ENCODE results near the gene CLCN4.

The CLCN4 gene

DNA sequence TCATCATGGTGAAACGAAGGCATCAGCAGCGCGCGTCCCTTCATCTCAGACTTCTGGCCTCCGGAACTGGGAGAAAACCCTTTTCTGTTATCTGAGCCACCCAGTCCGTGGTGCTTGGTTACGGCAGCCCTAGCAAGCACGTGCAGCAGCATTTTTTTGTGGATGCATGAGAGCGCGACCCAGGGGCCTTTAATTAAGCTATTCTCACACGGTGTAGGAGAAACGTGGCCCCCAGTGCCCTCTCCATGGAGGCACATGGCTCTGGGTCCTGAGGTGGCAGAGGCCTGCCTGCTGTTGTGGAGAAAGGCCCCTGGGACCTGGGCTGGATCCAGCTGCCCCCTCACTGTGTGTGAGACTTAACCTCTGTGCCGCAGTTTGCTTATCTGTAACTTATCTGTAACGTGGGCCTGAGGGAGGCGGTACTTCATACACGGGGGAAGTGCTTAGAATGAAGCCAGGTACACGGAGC is 9.5 kb downstream of the CLCN4 start:
- Mint-ChIP-seq H3K4me3 (no peak overlapping the region), H3K4me1 (ENCODE audit: low read depth) (peaks cover 7% of the 10 kb centered on the region), H3K27ac (no peak overlapping the region), H3K36me3 (ENCODE audit: low read depth) (no peaks in the 10 kb centered on the region), H3K27me3 (ENCODE audit: low read depth) (peaks cover 6% of the 10 kb centered on the region), H3K9me3 (no peaks in the 10 kb centered on the region)
- DNase-seq (ENCODE audit: low spot score) = no peak

GRCh38 chrX:10166731-10167151 is 10.0 kb downstream of the CLCN4 start:
- H3K4me1 Mint-ChIP-seq (ENCODE audit: low read depth) = peaks cover 7% of the 10 kb centered on the region
- H3K9me3 Mint-ChIP-seq = no peaks in the 10 kb centered on the region
- H3K27me3 Mint-ChIP-seq (ENCODE audit: low read depth) = peaks cover 6% of the 10 kb centered on the region
- H3K36me3 Mint-ChIP-seq (ENCODE audit: low read depth) = no peaks in the 10 kb centered on the region
- peak; percentile 29 for DNase-seq (ENCODE audit: low spot score)
- no peak overlapping the region for H3K4me3 Mint-ChIP-seq
- H3K27ac Mint-ChIP-seq = no peak overlapping the region

GRCh38 chrX:10167573-10167972 is 10.8 kb downstream of the CLCN4 start:
- Mint-ChIP-seq H3K4me1 (ENCODE audit: low read depth) (peaks cover 7% of the 10 kb centered on the region), H3K4me3 (no peak overlapping the region), H3K9me3 (no peaks in the 10 kb centered on the region), H3K36me3 (ENCODE audit: low read depth) (no peaks in the 10 kb centered on the region), H3K27ac (no peak overlapping the region), H3K27me3 (ENCODE audit: low read depth) (peaks cover 3% of the 10 kb centered on the region)
- DNase-seq (ENCODE audit: low spot score) = no peak

GRCh38 chrX:10168226-10168625 is 11.5 kb downstream of the CLCN4 start:
- Mint-ChIP-seq H3K4me3 (no peak overlapping the region), H3K27ac (no peak overlapping the region), H3K4me1 (ENCODE audit: low read depth) (peaks cover 7% of the 10 kb centered on the region), H3K27me3 (ENCODE audit: low read depth) (peaks cover 3% of the 10 kb centered on the region), H3K36me3 (ENCODE audit: low read depth) (no peaks in the 10 kb centered on the region), H3K9me3 (no peaks in the 10 kb centered on the region)
- no peak for DNase-seq (ENCODE audit: low spot score)

- no peaks in the 10 kb centered on the region for H3K36me3 Mint-ChIP-seq (ENCODE audit: low read depth)
- no peak overlapping the region for H3K27ac Mint-ChIP-seq
- DNase-seq (ENCODE audit: low spot score) = no peak
- H3K27me3 Mint-ChIP-seq (ENCODE audit: low read depth) = peaks cover 3% of the 10 kb centered on the region
- peaks cover 7% of the 10 kb centered on the region for H3K4me1 Mint-ChIP-seq (ENCODE audit: low read depth)
- H3K4me3 Mint-ChIP-seq = no peak overlapping the region
- no peaks in the 10 kb centered on the region for H3K9me3 Mint-ChIP-seq
These were observed 12.4 kb downstream of the CLCN4 start for GRCh38 chrX:10169175-10169574.

DNA sequence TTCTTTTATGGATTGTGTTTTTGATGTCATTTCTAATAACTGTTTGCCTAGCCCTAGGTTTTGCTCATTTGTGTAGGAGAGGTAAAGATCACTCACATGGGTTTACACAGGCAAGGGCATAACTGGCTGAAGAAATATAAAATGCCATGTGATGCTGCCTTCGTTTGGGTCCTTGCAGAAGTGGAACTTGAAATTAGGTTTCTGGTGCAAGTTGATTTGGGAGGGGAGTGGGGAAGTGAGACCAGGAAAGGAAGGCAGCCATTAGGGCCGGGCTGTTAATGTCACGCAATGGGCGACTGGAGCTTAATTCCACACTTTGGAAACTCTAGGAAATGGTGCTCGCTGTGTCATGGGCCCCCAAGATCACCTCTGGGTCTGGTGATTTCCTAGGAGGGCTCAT is 14.5 kb downstream of the CLCN4 start:
- peaks cover 3% of the 10 kb centered on the region for H3K27me3 Mint-ChIP-seq (ENCODE audit: low read depth)
- DNase-seq (ENCODE audit: low spot score) = no peak
- H3K27ac Mint-ChIP-seq = no peak overlapping the region
- peaks cover 5% of the 10 kb centered on the region for H3K4me1 Mint-ChIP-seq (ENCODE audit: low read depth)
- H3K4me3 Mint-ChIP-seq = no peak overlapping the region
- H3K36me3 Mint-ChIP-seq (ENCODE audit: low read depth) = no peaks in the 10 kb centered on the region
- no peaks in the 10 kb centered on the region for H3K9me3 Mint-ChIP-seq

DNA sequence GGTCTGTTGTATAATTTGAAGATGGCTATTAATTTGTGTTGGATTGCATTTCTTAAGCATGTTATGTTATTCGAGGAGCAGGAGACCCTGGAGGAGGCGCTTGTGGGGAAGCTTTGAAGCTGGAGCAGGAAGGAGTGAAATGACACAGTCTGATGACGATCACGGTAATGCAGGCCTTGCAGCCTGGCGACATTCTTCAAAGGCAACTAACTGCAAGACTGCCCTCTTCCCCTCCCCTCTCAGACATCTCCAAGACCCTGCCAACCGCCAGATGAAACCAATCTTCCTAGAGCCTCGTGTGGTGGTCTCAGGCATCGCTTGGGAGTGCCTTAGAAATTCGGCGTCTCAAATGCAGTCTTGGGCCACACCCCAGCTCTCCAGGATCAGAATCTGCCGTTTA is 16.1 kb downstream of the CLCN4 start:
- no peak overlapping the region for H3K4me3 Mint-ChIP-seq
- peaks cover 5% of the 10 kb centered on the region for H3K4me1 Mint-ChIP-seq (ENCODE audit: low read depth)
- peaks cover 3% of the 10 kb centered on the region for H3K27me3 Mint-ChIP-seq (ENCODE audit: low read depth)

DNA sequence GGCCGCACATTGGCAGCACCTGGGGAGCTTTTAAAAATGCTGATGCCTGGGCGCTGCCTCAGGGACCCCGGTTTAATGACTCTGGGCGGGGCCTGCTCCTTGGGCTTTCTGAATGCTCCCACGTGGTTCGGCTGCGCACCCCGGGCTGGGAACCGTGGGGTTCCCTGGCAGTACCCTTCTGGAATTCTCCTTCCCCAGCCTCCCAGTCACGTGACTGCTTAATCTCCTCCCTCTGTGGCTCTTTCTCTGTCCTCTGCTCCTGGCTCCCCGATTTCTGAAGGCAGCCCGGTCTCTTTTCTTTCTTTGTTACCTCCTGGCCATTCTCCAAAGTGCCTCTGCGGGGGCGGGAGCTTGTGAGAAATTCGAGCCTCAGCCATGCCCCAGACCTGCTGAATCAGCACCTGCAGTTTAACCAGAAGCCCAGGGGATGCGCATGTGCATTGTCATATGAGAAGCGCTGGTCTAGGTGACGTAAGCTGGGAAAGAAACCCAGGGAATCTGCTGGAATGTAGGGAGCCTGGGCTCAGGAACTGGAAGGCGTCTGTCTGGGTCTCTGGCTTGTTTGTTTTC is 16.6 kb downstream of the CLCN4 start:
- H3K4me1 Mint-ChIP-seq (ENCODE audit: low read depth) = peaks cover 5% of the 10 kb centered on the region
- H3K27me3 Mint-ChIP-seq (ENCODE audit: low read depth) = peaks cover 3% of the 10 kb centered on the region
- no peak overlapping the region for H3K27ac Mint-ChIP-seq
- no peaks in the 10 kb centered on the region for H3K36me3 Mint-ChIP-seq (ENCODE audit: low read depth)
- H3K9me3 Mint-ChIP-seq = no peaks in the 10 kb centered on the region
- H3K4me3 Mint-ChIP-seq = no peak overlapping the region
- no peak for DNase-seq (ENCODE audit: low spot score)

More for the DNA sequence above, 16.1 kb downstream of the CLCN4 start:
- H3K27ac Mint-ChIP-seq = no peak overlapping the region
- H3K36me3 Mint-ChIP-seq (ENCODE audit: low read depth) = no peaks in the 10 kb centered on the region
- DNase-seq (ENCODE audit: low spot score) = no peak
- H3K9me3 Mint-ChIP-seq = no peaks in the 10 kb centered on the region

GRCh38 chrX:10174051-10174450 is 17.3 kb downstream of the CLCN4 start:
- no peak for DNase-seq (ENCODE audit: low spot score)
- Mint-ChIP-seq H3K4me3 (no peak overlapping the region), H3K36me3 (ENCODE audit: low read depth) (no peaks in the 10 kb centered on the region)

GRCh38 chrX:10174810-10175209 is 18.0 kb downstream of the CLCN4 start:
- no peak for DNase-seq (ENCODE audit: low spot score)
- H3K27me3 Mint-ChIP-seq (ENCODE audit: low read depth) = peaks cover 3% of the 10 kb centered on the region
- no peaks in the 10 kb centered on the region for H3K36me3 Mint-ChIP-seq (ENCODE audit: low read depth)
- no peaks in the 10 kb centered on the region for H3K9me3 Mint-ChIP-seq
- H3K4me1 Mint-ChIP-seq (ENCODE audit: low read depth) = peaks cover 5% of the 10 kb centered on the region
- H3K27ac Mint-ChIP-seq = no peak overlapping the region
- no peak overlapping the region for H3K4me3 Mint-ChIP-seq

More at GRCh38 chrX:10174051-10174450, 17.3 kb downstream of the CLCN4 start:
- no peak overlapping the region for H3K27ac Mint-ChIP-seq
- H3K4me1 Mint-ChIP-seq (ENCODE audit: low read depth) = peaks cover 5% of the 10 kb centered on the region
- no peaks in the 10 kb centered on the region for H3K27me3 Mint-ChIP-seq (ENCODE audit: low read depth)
- H3K9me3 Mint-ChIP-seq = no peaks in the 10 kb centered on the region

GRCh38 chrX:10175319-10175871 is 18.6 kb downstream of the CLCN4 start:
- H3K27me3 Mint-ChIP-seq (ENCODE audit: low read depth) = peaks cover 3% of the 10 kb centered on the region
- H3K4me1 Mint-ChIP-seq (ENCODE audit: low read depth) = peaks cover 5% of the 10 kb centered on the region
- DNase-seq (ENCODE audit: low spot score) = no peak
- H3K27ac Mint-ChIP-seq = no peak overlapping the region
- no peak overlapping the region for H3K4me3 Mint-ChIP-seq
- no peaks in the 10 kb centered on the region for H3K9me3 Mint-ChIP-seq
- H3K36me3 Mint-ChIP-seq (ENCODE audit: low read depth) = no peaks in the 10 kb centered on the region

DNA sequence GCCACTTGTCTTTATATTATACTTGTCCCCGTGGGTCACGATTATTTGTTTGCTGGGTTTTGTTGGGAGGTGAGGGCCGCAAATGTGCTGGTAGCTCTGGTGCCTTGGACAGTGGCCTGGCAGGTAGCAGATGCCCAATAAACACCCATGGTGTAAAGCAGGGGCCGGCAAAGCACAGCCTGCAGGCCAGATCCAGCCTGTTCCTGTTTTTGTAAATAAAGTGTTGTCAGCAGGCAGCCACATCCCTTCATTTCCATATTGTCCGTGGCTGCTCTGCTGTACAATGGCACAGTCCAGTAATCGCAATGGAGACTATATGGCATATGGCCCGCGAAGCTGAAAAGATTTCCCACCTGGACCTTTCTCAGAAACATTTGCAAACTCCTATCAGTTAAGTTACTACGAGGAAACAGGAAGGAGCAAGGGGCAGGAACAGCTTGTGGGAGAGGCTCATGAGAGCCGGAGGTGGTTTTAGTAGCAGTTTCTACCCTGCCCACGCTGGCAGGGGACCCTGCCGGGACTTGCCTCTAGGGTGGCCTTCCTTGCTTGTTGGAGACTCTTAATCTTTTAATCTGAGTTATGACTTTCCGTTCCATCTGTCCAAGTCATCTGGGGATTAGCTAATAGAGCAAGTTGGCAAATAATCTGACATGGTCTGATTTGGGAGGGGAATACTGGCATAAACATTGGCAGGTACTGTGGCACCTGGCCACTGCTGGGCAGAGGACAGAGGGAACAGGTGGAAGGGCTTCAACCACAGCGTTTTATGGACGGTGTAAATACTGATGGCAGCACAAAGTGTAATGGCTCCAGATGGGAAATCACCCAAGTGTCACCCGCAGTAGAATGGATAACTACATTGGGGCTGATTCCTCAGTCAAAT is 19.6 kb downstream of the CLCN4 start:
- Mint-ChIP-seq H3K4me1 (ENCODE audit: low read depth) (peaks cover 5% of the 10 kb centered on the region), H3K4me3 (no peak overlapping the region), H3K27me3 (ENCODE audit: low read depth) (peaks cover 3% of the 10 kb centered on the region), H3K9me3 (no peaks in the 10 kb centered on the region), H3K36me3 (ENCODE audit: low read depth) (no peaks in the 10 kb centered on the region), H3K27ac (no peak overlapping the region)
- DNase-seq (ENCODE audit: low spot score) = no peak

DNA sequence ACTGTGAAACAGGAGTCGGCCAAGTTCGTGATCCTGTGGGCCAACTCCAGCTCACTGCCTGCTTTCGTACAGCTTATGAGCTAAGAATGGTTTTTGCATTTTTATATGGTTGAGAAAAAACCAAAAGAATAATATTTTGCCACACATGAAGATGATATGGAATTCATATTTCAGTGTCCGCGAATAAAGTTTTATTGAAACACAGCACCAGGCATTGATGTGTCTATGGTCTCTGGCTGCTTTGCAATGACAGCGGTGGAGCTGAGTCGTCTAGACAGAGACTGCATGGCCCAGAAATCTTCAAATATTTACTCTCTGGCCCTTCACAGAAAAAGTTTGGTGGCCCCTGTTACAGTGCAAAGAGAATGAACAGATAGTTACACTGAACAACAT is 20.2 kb downstream of the CLCN4 start:
- Mint-ChIP-seq H3K4me1 (ENCODE audit: low read depth) (peaks cover 5% of the 10 kb centered on the region), H3K36me3 (ENCODE audit: low read depth) (no peaks in the 10 kb centered on the region), H3K4me3 (no peak overlapping the region), H3K9me3 (no peaks in the 10 kb centered on the region), H3K27me3 (ENCODE audit: low read depth) (peaks cover 3% of the 10 kb centered on the region), H3K27ac (no peak overlapping the region)
- no peak for DNase-seq (ENCODE audit: low spot score)

DNA sequence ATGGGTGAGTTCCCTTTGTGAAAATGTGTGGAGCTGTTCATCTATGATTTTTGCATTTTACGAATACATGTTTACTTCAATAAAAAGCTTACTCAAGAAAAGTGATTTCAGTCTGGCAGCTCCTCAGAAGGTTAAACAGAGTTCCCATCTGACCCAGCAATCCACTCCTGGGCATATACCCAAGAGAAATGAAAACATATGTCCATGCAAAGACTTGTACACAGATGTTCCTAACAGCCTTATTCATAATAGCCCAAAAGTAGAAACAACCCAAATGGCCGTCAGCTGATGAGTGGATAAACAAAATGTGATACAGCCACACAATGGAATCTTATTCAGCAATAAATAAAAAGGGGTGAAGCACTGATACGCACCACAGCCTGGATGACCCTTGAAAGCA is 20.8 kb downstream of the CLCN4 start:
- H3K4me3 Mint-ChIP-seq = no peak overlapping the region
- H3K27ac Mint-ChIP-seq = no peak overlapping the region
- H3K4me1 Mint-ChIP-seq (ENCODE audit: low read depth) = peaks cover 5% of the 10 kb centered on the region
- peaks cover 3% of the 10 kb centered on the region for H3K27me3 Mint-ChIP-seq (ENCODE audit: low read depth)
- no peaks in the 10 kb centered on the region for H3K36me3 Mint-ChIP-seq (ENCODE audit: low read depth)
- no peak for DNase-seq (ENCODE audit: low spot score)
- no peaks in the 10 kb centered on the region for H3K9me3 Mint-ChIP-seq
